ENCODE data around the gene KIAA0586. TPM values are rescaled to one million over a fixed set of nuclear protein-coding genes. Genes with fewer than 3 reads are reported as not detected.

The KIAA0586 gene
- total and polyA plus RNA-seq, 10 of the 15 experiments (the other 5 are each of a cell fraction or from before 2014, with no cell fraction given): 7.1 to 27.6 (median 19.1) TPM

DNA sequence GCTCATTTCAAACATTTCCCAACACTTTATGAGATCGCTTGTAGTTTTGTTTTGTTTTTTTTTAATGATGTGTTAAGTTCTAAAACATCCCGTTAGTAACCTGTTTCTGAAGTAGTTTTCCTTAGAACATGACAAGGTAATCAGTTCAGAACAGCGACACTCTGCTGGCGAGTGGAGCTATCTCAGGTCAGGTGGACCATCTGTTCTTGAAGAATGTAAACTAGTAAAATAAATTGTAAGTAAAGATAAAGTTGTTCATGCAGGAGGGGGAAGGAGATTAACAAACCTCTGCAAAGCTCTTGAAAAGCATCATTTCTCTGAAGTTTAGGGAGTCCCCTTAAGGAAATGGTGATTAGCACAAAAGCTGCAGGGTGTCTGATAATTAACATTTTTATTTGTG, 138.3 kb downstream of the KIAA0586 start (continued):
- TF ChIP-seq, protein P1, sequence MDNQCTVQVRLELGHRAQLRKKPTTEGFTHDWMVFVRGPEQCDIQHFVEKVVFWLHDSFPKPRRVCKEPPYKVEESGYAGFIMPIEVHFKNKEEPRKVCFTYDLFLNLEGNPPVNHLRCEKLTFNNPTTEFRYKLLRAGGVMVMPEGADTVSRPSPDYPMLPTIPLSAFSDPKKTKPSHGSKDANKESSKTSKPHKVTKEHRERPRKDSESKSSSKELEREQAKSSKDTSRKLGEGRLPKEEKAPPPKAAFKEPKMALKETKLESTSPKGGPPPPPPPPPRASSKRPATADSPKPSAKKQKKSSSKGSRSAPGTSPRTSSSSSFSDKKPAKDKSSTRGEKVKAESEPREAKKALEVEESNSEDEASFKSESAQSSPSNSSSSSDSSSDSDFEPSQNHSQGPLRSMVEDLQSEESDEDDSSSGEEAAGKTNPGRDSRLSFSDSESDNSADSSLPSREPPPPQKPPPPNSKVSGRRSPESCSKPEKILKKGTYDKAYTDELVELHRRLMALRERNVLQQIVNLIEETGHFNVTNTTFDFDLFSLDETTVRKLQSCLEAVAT (IDR thresholded peaks at IDR 0.05): no peak

- Histone ChIP-seq H3K79me2 (ENCODE audit: control insufficient read depth, insufficient read depth, low read length) (no peaks in the 10 kb centered on the region), H3K4me1 (ENCODE audit: control insufficient read depth, insufficient read depth, low read length) (no peaks in the 10 kb centered on the region), H3K27ac (ENCODE audit: control insufficient read depth, insufficient read depth) (no peak overlapping the region), H3K9me3 (replicated peaks; ENCODE audit: control insufficient read depth, insufficient read depth, low read length) (no peaks in the 10 kb centered on the region), H2AFZ (ENCODE audit: control insufficient read depth, low read depth, low read length) (no peak overlapping the region), H3K4me3 (no peak overlapping the region), H3K9ac (ENCODE audit: control insufficient read depth, insufficient read depth, low read length) (no peak overlapping the region), H3K36me3 (ENCODE audit: control insufficient read depth in 2 of 2, insufficient read depth in 2 of 2, low read length in 1 of 2) (no peaks in the 10 kb centered on the region), H4K20me1 (ENCODE audit: control insufficient read depth, insufficient read depth) (no peaks in the 10 kb centered on the region), H3K4me2 (ENCODE audit: control insufficient read depth, insufficient read depth) (no peak overlapping the region), H3K27me3 (replicated peaks in 1 of 2; ENCODE audit: control insufficient read depth in 2 of 2, insufficient read depth in 2 of 2, low read length in 1 of 2) (no peaks in the 10 kb centered on the region)
- intact Hi-C loops (cut with micrococcal nuclease; ENCODE audit: unreplicated experiment) (no loop called here), in situ Hi-C loops (cut with MboI) (no loop called here)
- CTCF ChIA-PET: interaction anchor here (1.8 kb wide), 1 partner anchor 10 kb away, joined by 5 read pairs; no protein-coding TSS in a partner anchor
- POLR2A ChIA-PET: no interaction called here
- 62% methylated on average over 3 of the region's 3 CpGs for WGBS (ENCODE audit: insufficient coverage, insufficient replicate concordance, low lambda C conversion rate, missing lambda C conversion rate)
- no peak for DNase-seq (ENCODE audit: low read depth, low spot score)
- no peak for TF ChIP-seq SIN3A (IDR thresholded peaks at IDR 0.05; ENCODE audit: low read depth, low read length)
- no peak for TF ChIP-seq CBX5 (IDR thresholded peaks at IDR 0.05; ENCODE audit: low read depth)
- TF ChIP-seq CREM (IDR thresholded peaks at IDR 0.05; ENCODE audit: low read depth): no peak
- no peak for TF ChIP-seq CTCF (IDR thresholded peaks at IDR 0.05 in 2 of 3, conservative IDR thresholded peaks at IDR 0.05 in 1 of 3; ENCODE audit: control insufficient read depth in 2 of 3, extremely low read depth in 1 of 3, insufficient read depth in 1 of 3, low read depth in 3 of 3, low read length in 3 of 3)
- no peak for TF ChIP-seq PKNOX1 (IDR thresholded peaks at IDR 0.05)
- TF ChIP-seq TCF7 (IDR thresholded peaks at IDR 0.05; ENCODE audit: borderline replicate concordance): no peak
- TF ChIP-seq EP300 (IDR thresholded peaks at IDR 0.05; ENCODE audit: borderline replicate concordance in 1 of 2, control insufficient read depth in 1 of 2, low read depth in 2 of 2, low read length in 2 of 2): no peak
- TF ChIP-seq, protein P2, sequence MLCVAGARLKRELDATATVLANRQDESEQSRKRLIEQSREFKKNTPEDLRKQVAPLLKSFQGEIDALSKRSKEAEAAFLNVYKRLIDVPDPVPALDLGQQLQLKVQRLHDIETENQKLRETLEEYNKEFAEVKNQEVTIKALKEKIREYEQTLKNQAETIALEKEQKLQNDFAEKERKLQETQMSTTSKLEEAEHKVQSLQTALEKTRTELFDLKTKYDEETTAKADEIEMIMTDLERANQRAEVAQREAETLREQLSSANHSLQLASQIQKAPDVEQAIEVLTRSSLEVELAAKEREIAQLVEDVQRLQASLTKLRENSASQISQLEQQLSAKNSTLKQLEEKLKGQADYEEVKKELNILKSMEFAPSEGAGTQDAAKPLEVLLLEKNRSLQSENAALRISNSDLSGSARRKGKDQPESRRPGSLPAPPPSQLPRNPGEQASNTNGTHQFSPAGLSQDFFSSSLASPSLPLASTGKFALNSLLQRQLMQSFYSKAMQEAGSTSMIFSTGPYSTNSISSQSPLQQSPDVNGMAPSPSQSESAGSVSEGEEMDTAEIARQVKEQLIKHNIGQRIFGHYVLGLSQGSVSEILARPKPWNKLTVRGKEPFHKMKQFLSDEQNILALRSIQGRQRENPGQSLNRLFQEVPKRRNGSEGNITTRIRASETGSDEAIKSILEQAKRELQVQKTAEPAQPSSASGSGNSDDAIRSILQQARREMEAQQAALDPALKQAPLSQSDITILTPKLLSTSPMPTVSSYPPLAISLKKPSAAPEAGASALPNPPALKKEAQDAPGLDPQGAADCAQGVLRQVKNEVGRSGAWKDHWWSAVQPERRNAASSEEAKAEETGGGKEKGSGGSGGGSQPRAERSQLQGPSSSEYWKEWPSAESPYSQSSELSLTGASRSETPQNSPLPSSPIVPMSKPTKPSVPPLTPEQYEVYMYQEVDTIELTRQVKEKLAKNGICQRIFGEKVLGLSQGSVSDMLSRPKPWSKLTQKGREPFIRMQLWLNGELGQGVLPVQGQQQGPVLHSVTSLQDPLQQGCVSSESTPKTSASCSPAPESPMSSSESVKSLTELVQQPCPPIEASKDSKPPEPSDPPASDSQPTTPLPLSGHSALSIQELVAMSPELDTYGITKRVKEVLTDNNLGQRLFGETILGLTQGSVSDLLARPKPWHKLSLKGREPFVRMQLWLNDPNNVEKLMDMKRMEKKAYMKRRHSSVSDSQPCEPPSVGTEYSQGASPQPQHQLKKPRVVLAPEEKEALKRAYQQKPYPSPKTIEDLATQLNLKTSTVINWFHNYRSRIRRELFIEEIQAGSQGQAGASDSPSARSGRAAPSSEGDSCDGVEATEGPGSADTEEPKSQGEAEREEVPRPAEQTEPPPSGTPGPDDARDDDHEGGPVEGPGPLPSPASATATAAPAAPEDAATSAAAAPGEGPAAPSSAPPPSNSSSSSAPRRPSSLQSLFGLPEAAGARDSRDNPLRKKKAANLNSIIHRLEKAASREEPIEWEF (IDR thresholded peaks at IDR 0.05; ENCODE audit: insufficient replicate concordance, low read depth, low read length): no peak
- no peak for TF ChIP-seq RFX5 (IDR thresholded peaks at IDR 0.05; ENCODE audit: low read depth, low read length)
- RAD21 ChIA-PET (ENCODE audit: unreplicated experiment): no interaction called here
- SMC1A ChIA-PET (ENCODE audit: uncharacterized antibody, unreplicated experiment): no interaction called here
- no peak for ATAC-seq
- no peak for FAIRE-seq
- BruUV-seq (replicated peaks): no TSS peak
Observed at GRCh38 chr14:58566979-58567378, 139.5 kb downstream of the KIAA0586 start.

Data from GM12878 (cell line).